ENCODE results near the gene TMC7. TPM values are rescaled to one million over a fixed set of nuclear protein-coding genes. Genes with fewer than 3 reads are reported as not detected.
A peak's percentile ranks its signal among the peaks of the same experiment; 100 is the strongest.

Gene TMC7
- total and polyA plus RNA-seq, 2 of the 13 experiments (the other 11 are each of a cell fraction or from before 2014, with no cell fraction given): 1.2 to 5.1 TPM

GRCh38 chr16:18983565-18984434 lies at the start of gene TMC7 (continued):
- TF ChIP-seq CSRNP2 (CRISPR knock-in tag; conservative IDR thresholded peaks at IDR 0.05; ENCODE audit: low read depth) (no peak), TBL1XR1 (IDR thresholded peaks at IDR 0.05; ENCODE audit: borderline replicate concordance, low read length, partially characterized antibody) (no peak), ZBTB25 (CRISPR knock-in tag; IDR thresholded peaks at IDR 0.05) (peak; percentile 50; the same call in 1 of the 2 replicates), THAP9 (CRISPR knock-in tag; IDR thresholded peaks at IDR 0.05; ENCODE audit: borderline replicate concordance) (peak; percentile 66; the same call in 1 of the 2 replicates), ZSCAN29 (CRISPR knock-in tag; conservative IDR thresholded peaks at IDR 0.05) (peak; percentile 92), ZIK1 (CRISPR knock-in tag; IDR thresholded peaks at IDR 0.05; ENCODE audit: borderline replicate concordance, low read depth) (peak; percentile 65; the same call in 1 of the 2 replicates), ZNF777 (CRISPR knock-in tag; IDR thresholded peaks at IDR 0.05) (peak; percentile 93), LRRFIP1 (CRISPR knock-in tag; conservative IDR thresholded peaks at IDR 0.05) (no peak), ARID5B (CRISPR knock-in tag; IDR thresholded peaks at IDR 0.05) (peak; percentile 77), ZNF558 (CRISPR knock-in tag; IDR thresholded peaks at IDR 0.05; ENCODE audit: borderline replicate concordance) (no peak), SKIL (CRISPR knock-in tag; IDR thresholded peaks at IDR 0.05; ENCODE audit: borderline replicate concordance) (0 out of 2 replicates have a peak, but pooled peaks have one; percentile 20)
